HL-60/S4 treated with retinoic acid at 250 ng/mL for 4 days and 3 days (cell line): ENCODE measurements around the gene KIF26A.

ENCODE experiments used
- in situ Hi-C: fragments of 300-500 bp; cut with MboI; formaldehyde crosslinking; loops from 2 replicates; pipeline ENCODE4 v1.7.0; 2022; ENCODE audit warnings: low sequenced_read_pairs

Gene KIF26A

GRCh38 chr14:104172880-104173279 lies 34.5 kb downstream of the KIF26A start:
- in situ Hi-C loops, result no loop called here

GRCh38 chr14:104174051-104174450 lies 35.7 kb downstream of the KIF26A start:
- in situ Hi-C loops, result no loop called here

- in situ Hi-C loops, result no loop called here
Measured at GRCh38 chr14:104175041-104175440, 36.7 kb downstream of the KIF26A start.

DNA sequence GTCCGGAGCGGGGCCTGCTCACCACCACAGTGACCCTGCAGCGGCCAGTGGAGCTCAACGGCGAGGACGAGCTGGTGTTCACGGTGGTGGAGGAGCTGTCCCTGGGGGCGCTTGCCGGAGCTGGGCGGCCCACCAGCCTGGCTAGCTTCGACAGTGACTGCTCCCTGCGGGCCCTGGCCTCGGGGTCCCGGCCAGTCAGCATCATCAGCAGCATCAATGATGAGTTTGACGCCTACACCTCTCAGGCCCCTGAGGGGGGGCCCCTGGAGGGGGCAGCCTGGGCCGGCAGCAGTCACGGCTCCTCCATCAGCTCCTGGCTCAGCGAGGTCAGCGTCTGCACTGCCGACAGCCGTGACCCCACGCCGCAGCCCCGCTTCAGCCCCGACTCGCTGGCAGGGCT lies 37.4 kb downstream of the KIF26A start:
- in situ Hi-C loops, result no loop called here

DNA sequence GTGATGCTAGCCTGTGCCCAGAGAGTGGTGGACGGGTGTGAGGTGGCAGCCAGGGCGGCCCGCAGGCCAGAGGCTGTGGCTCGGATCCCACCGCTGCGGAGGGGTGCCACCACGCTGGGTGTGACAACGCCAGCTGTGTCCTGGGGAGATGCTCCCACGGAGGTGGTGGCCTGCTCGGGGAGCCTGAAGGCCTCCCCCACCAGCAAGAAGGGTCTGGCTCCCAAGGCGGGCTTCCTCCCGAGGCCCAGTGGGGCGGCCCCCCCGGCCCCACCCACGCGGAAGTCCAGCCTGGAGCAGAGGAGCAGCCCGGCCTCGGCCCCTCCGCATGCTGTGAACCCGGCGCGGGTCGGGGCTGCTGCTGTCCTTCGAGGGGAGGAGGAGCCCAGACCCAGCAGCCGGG lies 38.2 kb downstream of the KIF26A start:
- in situ Hi-C loops, result no loop called here

GRCh38 chr14:104177411-104177810 lies 39.0 kb downstream of the KIF26A start:
- in situ Hi-C loops, result no loop called here

DNA sequence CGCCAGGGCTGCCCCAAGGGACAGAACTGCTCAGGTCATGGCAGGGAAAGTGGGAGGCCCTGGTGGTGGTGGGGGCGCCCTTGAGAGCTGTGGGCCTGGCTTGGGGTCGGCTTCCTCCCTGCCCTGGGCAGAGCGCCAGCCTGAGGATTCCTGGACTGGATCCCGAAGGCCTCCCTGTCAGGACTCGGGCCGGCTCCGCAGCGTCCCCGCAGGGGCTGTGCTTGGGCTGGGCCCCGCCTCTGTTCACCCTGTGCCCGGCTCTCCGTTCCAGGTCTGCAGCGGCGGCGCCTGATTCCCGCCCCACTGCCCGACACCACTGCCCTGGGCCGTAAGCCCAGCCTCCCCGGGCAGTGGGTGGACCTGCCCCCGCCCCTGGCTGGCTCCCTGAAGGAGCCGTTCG lies 39.9 kb downstream of the KIF26A start:
- in situ Hi-C loops, result no loop called here

- in situ Hi-C loops, result no loop called here
Measured at GRCh38 chr14:104179126-104179525, 40.7 kb downstream of the KIF26A start.

DNA sequence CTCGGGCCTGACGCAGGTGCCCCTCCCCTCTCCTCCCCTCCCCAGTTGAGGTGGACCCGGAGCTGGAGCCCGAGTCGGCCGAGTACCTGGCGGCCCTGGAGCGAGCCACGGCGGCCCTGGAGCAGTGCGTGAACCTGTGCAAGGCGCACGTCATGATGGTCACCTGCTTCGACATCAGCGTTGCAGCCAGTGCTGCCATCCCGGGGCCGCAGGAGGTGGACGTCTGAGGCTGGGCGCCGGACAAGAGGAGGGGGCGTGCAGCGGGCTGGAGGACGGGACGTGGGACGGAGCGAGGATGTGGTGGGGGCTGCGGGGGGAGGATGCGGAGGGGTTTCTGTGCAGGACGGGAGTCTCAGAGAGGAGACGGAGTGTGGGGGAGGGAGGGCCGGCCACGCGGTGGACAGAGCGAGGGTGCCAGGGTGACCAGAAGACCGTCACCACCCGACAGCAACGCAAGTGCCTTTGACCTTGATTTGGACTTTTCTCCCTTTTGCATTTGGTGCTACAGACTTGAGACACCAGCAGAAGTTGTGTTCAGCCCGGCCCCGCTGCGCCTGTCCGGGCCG lies 41.3 kb downstream of the KIF26A start:
- in situ Hi-C loops, result no loop called here

GRCh38 chr14:104180561-104181165 lies 42.3 kb downstream of the KIF26A start:
- in situ Hi-C loops, result no loop called here

GRCh38 chr14:104181761-104182530 lies 43.6 kb downstream of the KIF26A start:
- in situ Hi-C loops, result no loop called here

GRCh38 chr14:104182857-104183425 lies 44.6 kb downstream of the KIF26A start:
- in situ Hi-C loops, result no loop called here

GRCh38 chr14:104183796-104184195 lies 45.4 kb downstream of the KIF26A start:
- in situ Hi-C loops, result no loop called here

GRCh38 chr14:104184506-104184905 lies 46.1 kb downstream of the KIF26A start:
- in situ Hi-C loops, result no loop called here

- in situ Hi-C loops, result no loop called here
Measured at GRCh38 chr14:104184911-104185499, 46.6 kb downstream of the KIF26A start.

DNA sequence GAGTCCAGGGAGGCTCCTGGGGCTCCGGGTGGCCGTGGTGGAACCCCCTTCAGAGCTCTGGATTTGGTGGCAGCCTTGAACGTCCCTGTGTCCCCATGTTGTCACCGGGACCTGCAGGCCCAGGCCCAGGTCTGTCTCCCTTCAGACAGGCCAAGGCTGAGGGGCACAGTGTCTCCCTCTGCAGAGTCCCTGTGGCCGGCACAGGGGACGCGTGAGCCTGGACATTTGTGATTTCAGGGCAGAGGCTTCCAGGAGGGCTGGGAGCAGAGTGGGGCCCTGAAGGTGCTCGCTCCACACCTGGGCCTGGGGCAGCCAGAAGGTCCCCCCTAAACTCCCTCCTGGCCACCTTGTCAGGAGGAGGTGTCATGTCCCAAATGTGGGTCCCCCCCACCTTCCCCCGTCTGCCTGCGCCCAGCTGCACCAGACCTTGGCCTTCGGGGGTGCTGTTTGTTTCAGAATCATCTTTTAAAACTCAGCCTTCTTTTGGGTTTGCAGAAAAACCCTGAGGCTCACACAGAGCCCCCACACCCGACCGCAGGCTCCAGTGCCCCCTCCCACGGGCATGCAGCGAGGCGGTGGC lies 47.6 kb downstream of the KIF26A start:
- in situ Hi-C loops, result no loop called here

DNA sequence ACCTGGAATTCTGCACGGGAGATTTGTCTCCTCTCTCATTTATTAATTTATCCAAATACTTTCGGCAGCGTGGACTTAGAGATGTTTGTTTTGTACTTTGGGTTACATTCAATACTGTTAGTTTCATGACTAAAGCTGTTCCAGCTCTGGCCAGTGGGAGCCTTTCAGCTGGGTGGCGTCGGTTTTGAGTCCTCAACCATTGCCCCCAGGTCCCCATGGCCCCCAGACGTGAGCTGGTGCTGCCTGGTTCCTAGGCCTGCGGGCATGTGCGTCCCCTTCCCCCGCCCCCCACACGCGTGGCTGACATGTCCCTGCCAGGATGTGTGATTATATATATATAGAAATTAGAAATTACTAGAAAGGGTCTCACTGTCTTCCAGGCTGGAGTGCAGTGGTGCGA lies 48.2 kb downstream of the KIF26A start:
- in situ Hi-C loops, result no loop called here

- in situ Hi-C loops, result no loop called here
Measured at GRCh38 chr14:104187121-104187889, 48.9 kb downstream of the KIF26A start.

- in situ Hi-C loops, result no loop called here
Measured at GRCh38 chr14:104187931-104188726, 49.7 kb downstream of the KIF26A start.
